ENCODE data around the gene MAN2A1.

The MAN2A1 gene

DNA sequence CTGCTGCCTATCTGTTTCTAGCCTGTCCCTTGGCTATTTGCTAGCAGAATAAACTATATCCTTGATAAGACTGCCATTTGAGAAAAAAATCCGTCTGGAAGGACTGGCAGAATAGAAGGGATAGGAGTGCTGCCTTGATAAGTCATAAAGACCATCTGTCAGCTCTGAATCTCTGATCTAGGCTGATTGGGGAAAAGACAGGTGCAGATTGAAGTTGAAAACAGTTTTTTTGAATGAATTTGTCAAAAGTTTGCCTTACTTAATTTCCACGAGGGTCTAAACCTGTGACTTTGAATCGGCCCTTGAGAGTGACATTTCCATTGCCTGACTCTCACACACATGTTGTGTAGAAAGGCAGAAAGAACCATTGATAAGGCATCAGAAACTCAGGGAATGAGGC lies 218.6 kb downstream of the MAN2A1 start:
- DNase-seq (ENCODE audit: low read depth), result no peak

- no peak for DNase-seq (ENCODE audit: low read depth)
Observed at GRCh38 chr5:109910874-109911273, 221.1 kb downstream of the MAN2A1 start.

GRCh38 chr5:109911731-109912130 lies 222.0 kb downstream of the MAN2A1 start:
- no peak for DNase-seq (ENCODE audit: low read depth)

GRCh38 chr5:109914906-109915305 lies 225.2 kb downstream of the MAN2A1 start:
- DNase-seq (ENCODE audit: low read depth), result no peak

DNA sequence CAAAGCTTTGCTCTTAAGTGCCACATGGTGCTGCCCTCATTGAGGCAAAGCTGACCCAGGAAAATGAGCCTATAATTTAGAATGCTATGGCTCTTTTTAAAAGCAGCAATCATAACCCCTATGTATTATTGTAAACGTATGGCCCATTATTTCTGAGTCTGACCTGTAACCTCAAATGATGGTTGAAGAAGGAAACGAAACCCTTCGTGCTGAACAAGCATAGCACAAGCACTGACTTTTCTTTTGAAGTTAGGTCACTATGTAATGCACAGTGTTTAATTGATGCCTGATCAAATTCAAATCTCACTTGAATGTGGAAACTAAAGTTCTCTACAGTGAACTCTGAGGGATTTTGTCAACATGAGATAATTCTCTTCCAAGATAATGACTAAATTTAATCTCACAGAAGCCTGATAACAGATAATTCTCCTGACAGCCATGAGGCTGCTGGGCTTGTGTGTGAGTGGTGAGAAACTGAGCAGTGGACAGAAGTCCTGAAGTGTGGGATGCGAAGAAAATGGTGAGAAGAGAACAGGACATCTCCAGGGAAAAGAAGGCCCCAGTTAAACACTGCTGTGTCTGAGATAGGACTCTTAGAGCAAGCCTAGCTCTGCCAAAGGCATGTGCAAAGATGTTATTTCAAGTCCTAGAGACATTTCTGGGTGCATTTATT lies 226.9 kb downstream of the MAN2A1 start:
- DNase-seq (ENCODE audit: low read depth), result no peak
